Ovary (tissue), 9 donors: ENCODE results near the gene SIPA1L3. TPM values are rescaled to one million over a fixed set of nuclear protein-coding genes. Genes with fewer than 3 reads are reported as not detected.

Experiments
- DNase-seq, 5 donors: peaks; one replicate each; pipeline ENCODE4 v3.0.0-alpha.2; 2019 to 2020
- H3K27ac ChIP-seq, 2 donors: fragments of 200-600 bp; one replicate each; pipeline versions ENCODE4 v1.5.1 to v1.8.0; 2019 to 2022
- H3K27me3 ChIP-seq: fragments of 200-600 bp; one replicate; pipeline ENCODE4 v1.8.0; 2022
- H3K36me3 ChIP-seq: fragments of 200-600 bp; sonication (generic); one replicate; pipeline ENCODE4 v1.5.1; 2019
- H3K4me1 ChIP-seq: one replicate; pipeline ENCODE4 v1.8.1; 2013; ENCODE audit warnings: mild to moderate bottlenecking, moderate library complexity; ENCODE audit not compliant: insufficient read depth
- H3K4me3 ChIP-seq: fragments of 200-600 bp; sonication (generic); one replicate; pipeline ENCODE4 v1.5.1; 2017
- H3K9me3 ChIP-seq, 2 donors: fragments of 200-600 bp in 1 of 2; sonication (generic) in 1 of 2; one replicate each; pipeline versions ENCODE4 v1.5.1 to v1.8.1; 2013 to 2019; ENCODE audit warnings: mild to moderate bottlenecking in 1 of 2, moderate library complexity in 1 of 2
- EP300 ChIP-seq: sonication (generic); formaldehyde crosslinking; IDR thresholded peaks from one replicate; pipeline ENCODE4 v1.6.1; 2017; ENCODE audit warnings: antibody characterized with exemption
- POLR2A ChIP-seq: fragments of 450-650 bp; IDR thresholded peaks from one replicate; pipeline ENCODE4 v1.6.1; 2017; ENCODE audit warnings: antibody characterized with exemption, mild to moderate bottlenecking, moderate library complexity
- WGBS, 3 donors: extraction: QIAGEN DNeasy Blood & Tissue Kit in 1 of 3; methylation state at CpG; one replicate each; pipeline versions ENCODE4 v1.1.5 to v1.1.7; 2013 to 2017; 5-methylcytosine and 5-hydroxymethylcytosine counted together
- intact Hi-C, 4 donors: fragments of 100-400 bp; cut with DNase I; formaldehyde crosslinking; loops; one replicate each; pipeline versions ENCODE4 v1.11.0 to v1.15.1; 2022 to 2023
- polyA plus RNA-seq, 2 donors: library from polyadenylated mRNA; stranded (reverse); fragments of 200-250 nt in 1 of 2; fragments of 350-450 nt in 1 of 2; fragmentation: Illumina TruSeq in 1 of 2; extraction: RNeasy Lipid Tissue Mini Kit (QIAGEN cat#74804) in 1 of 2; gene quantifications; one replicate each; pipeline ENCODE4 v1.2.3, GENCODE V29; 2013 to 2014
- total RNA-seq, 7 donors: library from RNA; depleted of rRNA in 2 of 7; stranded (reverse); fragments of >200 nt in 2 of 7; fragmentation: NEBNext Ultra II Directional in 3 of 7; extraction: Animal tissue kit (Norgen Biotek cat#: 25700) in 3 of 7; gene quantifications; one replicate each; pipeline versions ENCODE4 v1.1.0 to v1.2.4, GENCODE V29; 2016 to 2023
- TF ChIP-seq, protein P1 (sequence below), 3 donors: fragments of 450-650 bp in 2 of 3; fragments of 200-600 bp in 1 of 3; IDR thresholded peaks; one replicate each; pipeline versions ENCODE4 v1.5.1 to v1.8.0; 2016 to 2022; ENCODE audit warnings: antibody characterized with exemption in 3 of 3, mild to moderate bottlenecking in 1 of 3
- donor health status: DM: no; HTN: no; CAD: no; lungs with moderate emphysema.
- donor health status: DM: no; HTN: no; CAD: no.
- donor health status: Bipolar disorder and iron deficiency.
- donor health status: DM: yes; HTN: yes; CAD: no.
- donor health status: DM: no; HTN: no; CAD: no.
- donor health status: DM: yes; HTN: yes; CAD: no.

Gene SIPA1L3
- total and polyA plus RNA-seq, 9 donors = 4.5 to 27.9 (median 18.2) TPM

DNA sequence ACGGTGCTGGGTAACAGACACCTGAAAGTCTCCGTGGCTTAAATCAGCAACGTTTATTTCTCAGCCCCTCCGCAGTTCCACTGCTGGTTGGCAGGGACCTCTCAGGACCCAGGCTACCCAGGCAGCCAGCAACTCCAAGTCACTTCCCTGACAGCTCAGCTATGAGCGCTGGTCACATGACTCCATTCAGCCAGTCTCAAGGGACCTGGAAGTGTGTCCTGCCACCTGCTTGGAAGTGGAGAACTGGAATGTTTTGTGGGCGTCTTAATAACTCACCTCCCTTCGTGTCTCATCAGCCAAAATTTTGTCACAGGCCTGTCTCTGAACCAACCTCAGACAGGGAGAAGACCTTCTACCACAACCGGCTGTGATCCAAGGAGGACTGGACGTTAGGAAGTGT is 244.2 kb downstream of the SIPA1L3 start:
- TF ChIP-seq POLR2A (no peak), EP300 (no peak)
- TF ChIP-seq, protein P1, sequence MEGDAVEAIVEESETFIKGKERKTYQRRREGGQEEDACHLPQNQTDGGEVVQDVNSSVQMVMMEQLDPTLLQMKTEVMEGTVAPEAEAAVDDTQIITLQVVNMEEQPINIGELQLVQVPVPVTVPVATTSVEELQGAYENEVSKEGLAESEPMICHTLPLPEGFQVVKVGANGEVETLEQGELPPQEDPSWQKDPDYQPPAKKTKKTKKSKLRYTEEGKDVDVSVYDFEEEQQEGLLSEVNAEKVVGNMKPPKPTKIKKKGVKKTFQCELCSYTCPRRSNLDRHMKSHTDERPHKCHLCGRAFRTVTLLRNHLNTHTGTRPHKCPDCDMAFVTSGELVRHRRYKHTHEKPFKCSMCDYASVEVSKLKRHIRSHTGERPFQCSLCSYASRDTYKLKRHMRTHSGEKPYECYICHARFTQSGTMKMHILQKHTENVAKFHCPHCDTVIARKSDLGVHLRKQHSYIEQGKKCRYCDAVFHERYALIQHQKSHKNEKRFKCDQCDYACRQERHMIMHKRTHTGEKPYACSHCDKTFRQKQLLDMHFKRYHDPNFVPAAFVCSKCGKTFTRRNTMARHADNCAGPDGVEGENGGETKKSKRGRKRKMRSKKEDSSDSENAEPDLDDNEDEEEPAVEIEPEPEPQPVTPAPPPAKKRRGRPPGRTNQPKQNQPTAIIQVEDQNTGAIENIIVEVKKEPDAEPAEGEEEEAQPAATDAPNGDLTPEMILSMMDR (IDR thresholded peaks at IDR 0.05) = no peak
- no peak for DNase-seq
- Histone ChIP-seq H3K9me3 (no peaks in the 10 kb centered on the region), H3K4me1 (no peaks in the 10 kb centered on the region), H3K36me3 (no peaks in the 10 kb centered on the region), H3K27ac (no peak overlapping the region), H3K4me3 (no peak overlapping the region), H3K27me3 (no peaks in the 10 kb centered on the region)
- WGBS, 3 donors = 91 to 93% (median 93%) methylated on average over 9 of the region's 9 CpGs
- intact Hi-C loops = no loop called here

DNA sequence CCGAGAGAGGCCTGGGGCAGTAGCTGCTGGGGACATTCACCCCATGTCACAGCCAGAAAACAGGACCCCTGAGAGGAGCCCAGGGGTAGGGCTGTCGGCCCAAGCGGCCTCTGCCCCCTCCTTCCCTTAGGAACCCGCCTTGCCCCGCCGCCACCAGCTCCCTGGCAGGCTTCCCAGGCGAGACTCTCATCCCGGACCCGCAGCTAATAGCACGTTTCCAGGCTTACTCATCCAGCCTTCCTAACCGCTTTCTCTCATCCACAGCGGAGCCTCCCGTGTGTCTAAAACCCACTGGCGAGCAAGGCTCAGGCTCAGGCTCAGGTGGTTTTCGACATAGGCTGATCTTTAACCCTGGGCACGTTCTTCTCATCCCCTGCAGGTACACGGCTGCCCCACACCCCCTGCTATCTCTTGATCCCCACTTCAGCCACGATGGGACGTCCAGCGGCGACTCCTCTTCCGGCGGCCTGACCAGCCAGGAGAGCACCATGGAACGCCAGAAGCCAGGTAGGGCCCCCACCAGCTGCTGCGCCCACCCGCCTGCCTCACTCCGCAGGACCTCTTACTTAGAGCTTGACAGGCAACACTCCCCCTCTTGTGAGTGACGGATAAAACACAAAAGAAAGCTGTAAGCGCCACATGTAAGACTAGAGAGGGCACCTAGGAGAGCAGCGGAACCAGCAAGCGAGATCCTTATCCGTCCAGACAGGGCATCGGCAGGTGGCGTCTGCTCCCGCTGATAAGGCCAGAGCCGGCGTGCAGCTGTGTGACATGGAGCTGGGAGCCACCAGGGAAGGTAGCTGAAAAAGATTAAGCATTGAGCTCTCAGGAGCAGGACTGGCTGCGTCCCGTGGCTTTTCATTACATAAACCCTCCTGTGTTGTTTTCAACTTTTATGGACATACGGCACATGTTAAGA is 245.7 kb downstream of the SIPA1L3 start:
- H3K27me3 ChIP-seq = no peaks in the 10 kb centered on the region
- DNase-seq = no peak
- no peak overlapping the region for H3K27ac ChIP-seq
- intact Hi-C loops = no loop called here
- no peak for TF ChIP-seq EP300
- TF ChIP-seq, protein P1 (IDR thresholded peaks at IDR 0.05) = no peak
- TF ChIP-seq POLR2A = no peak
- no peaks in the 10 kb centered on the region for H3K36me3 ChIP-seq
- WGBS, 3 donors = 91 to 93% (median 92%) methylated on average over 40 of the region's 40 CpGs
- no peak overlapping the region for H3K4me3 ChIP-seq
- no peaks in the 10 kb centered on the region for H3K9me3 ChIP-seq
- no peaks in the 10 kb centered on the region for H3K4me1 ChIP-seq

DNA sequence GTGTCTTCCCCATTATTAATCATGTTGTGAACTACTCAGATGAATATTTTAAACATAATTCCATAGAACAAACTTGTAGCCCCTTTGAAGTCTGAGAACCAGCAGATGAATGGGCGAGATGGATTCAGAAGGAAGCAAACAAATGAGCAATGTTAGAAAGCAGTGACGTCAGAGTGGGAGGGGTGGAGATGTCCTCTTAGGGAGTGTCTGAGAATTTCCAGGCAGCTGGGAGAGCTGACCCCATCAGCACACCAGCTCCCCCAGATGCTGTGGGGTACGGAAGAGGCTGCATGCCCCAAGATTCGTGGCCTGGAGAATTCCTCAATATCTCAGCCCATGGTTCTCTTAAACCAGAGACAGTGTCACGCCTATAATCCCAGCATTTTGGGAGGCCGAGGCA is 248.4 kb downstream of the SIPA1L3 start:
- Histone ChIP-seq H3K36me3 (no peaks in the 10 kb centered on the region), H3K27me3 (no peaks in the 10 kb centered on the region), H3K9me3 (no peaks in the 10 kb centered on the region), H3K4me1 (no peaks in the 10 kb centered on the region), H3K4me3 (no peak overlapping the region), H3K27ac (no peak overlapping the region)
- no peak for DNase-seq
- TF ChIP-seq POLR2A (no peak), EP300 (no peak)
- TF ChIP-seq, protein P1 (IDR thresholded peaks at IDR 0.05) = no peak
- 57 to 61% (median 59%) methylated on average over 6 of the region's 6 CpGs for WGBS, 3 donors
- intact Hi-C loops = no loop called here

DNA sequence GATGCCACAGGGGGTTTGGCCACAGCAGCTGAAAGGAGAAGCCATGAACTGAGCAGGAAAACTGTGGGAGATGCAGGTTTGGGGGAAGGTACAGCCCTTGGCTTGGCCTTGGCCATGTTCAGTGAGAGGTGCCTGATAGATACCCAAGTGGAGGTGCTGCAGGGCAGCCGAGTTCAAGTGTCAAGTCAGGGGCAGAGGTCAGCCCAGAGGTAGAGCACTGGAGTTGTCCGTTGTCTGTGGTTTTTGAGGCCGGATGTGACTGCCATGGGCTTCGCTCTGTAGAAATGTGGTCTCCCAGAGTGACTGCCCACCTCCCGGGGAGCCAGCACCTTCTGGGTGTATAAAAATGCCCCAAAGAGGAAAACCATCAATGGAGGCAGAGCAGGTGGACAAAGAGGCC is 251.7 kb downstream of the SIPA1L3 start:
- WGBS, 3 donors = 88 to 96% (median 90%) methylated on average over 5 of the region's 5 CpGs
- intact Hi-C loops = no loop called here
- Histone ChIP-seq H3K27me3 (no peaks in the 10 kb centered on the region), H3K4me3 (no peak overlapping the region), H3K27ac (no peak overlapping the region), H3K36me3 (peaks cover 3% of the 10 kb centered on the region), H3K9me3 (peaks cover 0 to 8% of the 10 kb centered on the region in 2 donors), H3K4me1 (no peaks in the 10 kb centered on the region)
- no peak for DNase-seq
- TF ChIP-seq EP300 (no peak), POLR2A (no peak)
- TF ChIP-seq, protein P1 (IDR thresholded peaks at IDR 0.05) = no peak
